Fibroblast of gingiva (primary cell): Measurements from ENCODE around the gene LRCH1.
A peak's percentile ranks its signal among the peaks of the same experiment; 100 is the strongest.

Experiments
- DNase-seq: peaks from one replicate; pipeline ENCODE4 v3.0.0-alpha.2; 2011; ENCODE audit warnings: low read depth

Gene LRCH1

GRCh38 chr13:46535825-46536224, 17.1 kb upstream of the LRCH1 start:
- DNase-seq, result peak; percentile 25

GRCh38 chr13:46536341-46536740, 16.6 kb upstream of the LRCH1 start:
- no peak for DNase-seq

DNA sequence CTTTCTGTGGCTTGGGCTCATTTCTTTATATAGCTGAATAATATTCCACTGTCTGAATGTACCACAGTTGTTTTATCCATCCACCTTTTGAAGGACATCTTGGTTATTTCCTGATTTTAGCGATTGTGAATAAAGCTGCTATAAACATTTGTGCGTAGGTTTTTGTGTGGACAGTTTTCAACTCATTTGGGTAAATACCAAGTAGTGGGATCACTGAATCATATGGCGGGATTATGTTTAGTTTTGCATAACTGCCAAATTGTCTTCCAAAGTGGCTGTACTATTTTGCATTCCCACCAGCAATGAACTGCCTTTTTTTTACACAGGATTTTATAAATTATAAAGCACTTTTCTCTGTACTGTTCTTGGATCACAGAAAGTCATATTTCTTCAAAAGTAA, 13.7 kb upstream of the LRCH1 start:
- no peak for DNase-seq

DNA sequence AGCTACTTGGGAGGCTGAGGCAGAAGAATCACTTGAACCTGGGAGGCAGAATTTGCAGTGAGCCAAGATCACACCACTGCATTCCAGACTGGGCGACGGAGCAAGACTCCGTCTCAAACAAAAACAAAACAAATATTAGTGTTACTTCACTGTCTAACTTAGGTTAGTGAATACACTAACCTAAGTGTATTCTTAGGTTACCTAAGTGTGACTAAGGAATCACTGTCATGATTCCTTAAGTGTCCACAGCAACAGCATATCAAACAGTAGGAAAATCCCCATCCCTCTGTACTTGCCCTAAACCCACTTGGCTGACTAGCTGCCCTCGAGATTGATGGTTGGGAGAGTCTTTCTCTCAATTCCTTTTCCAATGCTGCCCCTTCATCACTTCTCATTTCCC, 11.8 kb upstream of the LRCH1 start:
- DNase-seq, result no peak

GRCh38 chr13:46542833-46543232, 10.1 kb upstream of the LRCH1 start:
- DNase-seq, result no peak

- DNase-seq, result no peak
Measured at GRCh38 chr13:46543287-46543686, 9.7 kb upstream of the LRCH1 start.

GRCh38 chr13:46544208-46544607, 8.8 kb upstream of the LRCH1 start:
- no peak for DNase-seq

GRCh38 chr13:46544811-46545210, 8.2 kb upstream of the LRCH1 start:
- no peak for DNase-seq

DNA sequence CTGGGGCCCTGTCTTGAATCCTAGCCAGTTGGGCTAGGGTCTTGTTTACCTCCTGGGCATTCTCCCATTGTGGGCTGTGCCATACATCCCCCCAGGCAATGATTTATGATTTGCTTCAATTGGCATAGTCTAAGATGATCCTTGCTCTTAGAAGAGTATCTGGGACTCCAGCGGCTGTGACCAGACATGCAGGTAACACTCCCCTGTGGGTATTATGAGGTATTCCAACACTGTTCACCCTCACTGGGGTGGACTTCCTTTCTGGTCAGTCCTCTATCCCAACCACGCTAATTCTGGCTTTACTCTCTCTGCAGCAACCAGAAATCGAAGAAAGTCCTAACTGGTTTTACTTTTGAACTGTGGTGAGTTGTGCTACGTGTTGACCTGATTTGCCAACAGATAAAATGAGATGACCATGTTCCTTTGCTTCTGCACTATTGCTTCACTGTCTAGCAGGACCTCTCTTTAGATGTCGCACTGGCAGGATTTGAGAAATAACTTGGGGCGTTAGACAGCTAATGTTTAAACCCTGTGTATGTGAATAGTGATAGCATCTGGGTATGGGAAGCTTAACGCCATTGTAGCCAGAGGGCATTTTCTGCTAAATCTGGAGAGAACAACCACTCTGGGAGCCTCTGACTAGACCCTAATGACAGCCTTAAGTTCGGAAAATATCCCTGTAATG, 6.7 kb upstream of the LRCH1 start:
- no peak for DNase-seq

DNA sequence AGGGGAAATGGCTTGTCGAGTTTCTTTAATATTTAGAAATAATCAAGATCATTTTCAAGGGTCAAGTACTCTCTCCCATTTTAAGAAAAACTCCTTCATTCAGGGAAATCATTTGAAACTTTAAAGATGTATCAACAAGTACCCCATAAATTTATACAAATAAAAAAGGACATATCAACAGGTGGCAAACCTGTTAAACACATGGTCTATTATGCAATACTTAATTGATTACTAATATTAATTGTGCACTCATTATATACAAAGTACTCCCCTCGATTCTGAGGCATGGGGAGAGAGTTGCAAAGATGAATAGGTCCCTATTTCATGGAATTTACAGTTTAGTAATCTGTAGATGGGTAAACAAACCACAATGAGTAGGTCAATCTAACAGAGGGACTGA, 2.1 kb upstream of the LRCH1 start:
- DNase-seq, result no peak

GRCh38 chr13:46551410-46552302, 1.3 kb upstream of the LRCH1 start:
- peak; percentile 71 for DNase-seq

GRCh38 chr13:46552303-46552682, 677 bp upstream of the LRCH1 start:
- DNase-seq, result no peak

GRCh38 chr13:46553521-46553885, 533 bp downstream of the LRCH1 start:
- DNase-seq, result no peak

- peak; percentile 74 for DNase-seq
Measured at GRCh38 chr13:46553886-46554858, 1.2 kb downstream of the LRCH1 start.

GRCh38 chr13:46554951-46555350, 2.0 kb downstream of the LRCH1 start:
- DNase-seq, result no peak

- DNase-seq, result no peak
Measured at GRCh38 chr13:46555722-46556417, 2.9 kb downstream of the LRCH1 start.

- no peak for DNase-seq
Measured at GRCh38 chr13:46556418-46556779, 3.4 kb downstream of the LRCH1 start.

- DNase-seq, result no peak
Measured at GRCh38 chr13:46559272-46559805, 6.4 kb downstream of the LRCH1 start.

DNA sequence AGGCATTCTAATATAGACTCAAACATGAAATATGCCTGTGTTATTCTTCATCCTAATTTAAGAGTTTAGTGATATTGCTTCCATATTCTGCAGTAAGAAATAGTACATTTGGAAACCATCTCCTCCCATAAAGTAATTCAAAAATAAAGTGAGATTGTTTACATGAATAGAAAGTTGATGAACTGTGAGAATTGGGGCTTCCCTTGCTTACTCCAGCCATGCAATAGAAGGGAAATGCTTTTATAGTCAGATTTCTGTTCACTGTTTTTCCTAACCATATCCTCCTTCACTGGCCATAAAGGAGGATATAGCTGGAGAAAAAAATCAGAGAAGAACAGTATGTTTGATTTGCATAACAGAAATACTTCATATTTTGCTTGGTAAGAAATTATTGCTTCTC, 7.8 kb downstream of the LRCH1 start:
- DNase-seq, result no peak

GRCh38 chr13:46561286-46561685, 8.3 kb downstream of the LRCH1 start:
- no peak for DNase-seq

DNA sequence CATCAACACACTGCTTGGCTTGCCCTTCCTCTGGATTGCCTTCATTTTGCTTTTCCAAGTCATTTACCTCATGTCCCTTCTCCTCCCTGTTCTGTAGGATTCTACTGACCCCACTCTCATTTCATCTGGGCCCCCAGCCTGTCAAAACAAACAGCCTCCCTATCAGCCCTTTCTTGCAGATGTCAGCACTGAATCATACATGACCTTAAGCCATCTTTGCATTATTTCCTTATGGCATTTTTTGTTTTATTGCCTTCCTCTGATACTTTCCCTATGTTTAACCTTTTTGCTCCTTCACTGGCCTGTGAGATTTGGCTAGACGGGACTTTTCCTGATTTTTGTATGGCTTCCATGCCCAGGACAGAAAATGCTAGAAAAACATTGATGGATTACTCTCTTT, 8.7 kb downstream of the LRCH1 start:
- DNase-seq, result no peak

- no peak for DNase-seq
Measured at GRCh38 chr13:46562152-46562551, 9.2 kb downstream of the LRCH1 start.
